ENCODE results near the gene SIX1. TPM values are rescaled to one million over a fixed set of nuclear protein-coding genes. Genes with fewer than 3 reads are reported as not detected.

SIX1 gene
- total RNA-seq, 2 donors from 2014 or later: not detected

DNA sequence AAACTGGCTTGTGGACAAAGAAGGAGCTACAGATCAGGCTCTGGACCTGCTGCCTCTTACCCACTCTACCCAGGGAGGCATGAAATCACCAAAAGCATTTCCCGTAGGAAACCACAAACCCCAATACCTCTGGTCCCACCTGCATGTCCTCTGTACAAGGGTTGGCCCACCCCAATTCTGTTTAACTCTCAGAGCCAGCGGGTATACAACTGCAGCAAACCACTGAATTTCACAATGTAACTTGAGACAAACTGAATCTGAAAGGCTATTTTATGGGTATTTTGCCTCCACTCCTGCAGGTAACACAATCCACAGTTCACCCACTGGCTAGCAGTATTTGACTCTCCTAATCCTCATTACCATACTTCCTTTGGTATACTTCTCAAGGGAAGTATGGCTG, 16.5 kb downstream of the SIX1 start:
- H3K36me3 Mint-ChIP-seq: no peaks in the 10 kb centered on the region
- no peak for DNase-seq (ENCODE audit: low spot score in 2 of 2)
- peak in 1 of 2 donors; percentile 37 for ATAC-seq
- H3K9me3 Mint-ChIP-seq: no peaks in the 10 kb centered on the region
- no peak overlapping the region for H3K27ac Mint-ChIP-seq

DNA sequence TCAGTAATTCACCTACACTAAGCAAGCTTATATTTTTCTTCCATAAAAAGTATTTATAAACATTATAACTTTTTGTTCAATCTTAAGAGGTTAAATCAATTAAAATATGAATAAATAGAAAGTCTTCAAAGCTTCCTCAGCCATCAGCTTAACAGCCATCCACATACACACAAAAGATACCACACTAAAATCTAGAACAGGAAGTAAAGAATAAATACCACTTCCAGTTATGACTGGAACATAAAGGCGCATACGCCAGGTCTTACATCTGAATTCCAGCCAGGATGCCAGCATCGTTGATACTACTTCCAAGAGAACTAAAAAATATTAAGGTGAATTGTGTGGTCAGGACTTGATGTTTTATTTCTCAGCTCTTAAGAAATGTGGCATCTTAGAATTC, 17.0 kb downstream of the SIX1 start:
- no peak for ATAC-seq
- Mint-ChIP-seq H3K9me3 (no peaks in the 10 kb centered on the region), H3K36me3 (no peaks in the 10 kb centered on the region), H3K27ac (no peak overlapping the region)
- DNase-seq (ENCODE audit: low spot score in 2 of 2): no peak

DNA sequence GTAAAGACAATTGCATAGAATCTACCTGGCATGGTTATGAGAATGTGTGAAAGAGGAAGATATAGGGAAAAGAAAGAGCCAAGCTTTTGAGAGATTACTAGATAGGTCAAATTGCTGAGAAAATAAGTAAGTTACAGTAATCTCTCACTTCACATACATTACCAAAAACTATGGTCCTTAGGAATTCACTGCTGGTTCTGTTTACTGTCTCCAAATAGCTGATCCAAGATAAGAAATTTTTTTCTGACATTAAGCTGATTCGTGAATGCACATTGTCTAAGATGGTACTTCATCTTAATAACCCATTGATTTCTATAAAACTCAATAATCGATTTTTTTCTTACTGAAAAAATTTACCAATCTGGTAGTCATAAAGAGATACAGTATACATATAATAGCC, 17.4 kb downstream of the SIX1 start:
- no peak overlapping the region for H3K27ac Mint-ChIP-seq
- no peaks in the 10 kb centered on the region for H3K9me3 Mint-ChIP-seq
- no peaks in the 10 kb centered on the region for H3K36me3 Mint-ChIP-seq
- ATAC-seq: no peak
- DNase-seq (ENCODE audit: low spot score in 2 of 2): no peak

DNA sequence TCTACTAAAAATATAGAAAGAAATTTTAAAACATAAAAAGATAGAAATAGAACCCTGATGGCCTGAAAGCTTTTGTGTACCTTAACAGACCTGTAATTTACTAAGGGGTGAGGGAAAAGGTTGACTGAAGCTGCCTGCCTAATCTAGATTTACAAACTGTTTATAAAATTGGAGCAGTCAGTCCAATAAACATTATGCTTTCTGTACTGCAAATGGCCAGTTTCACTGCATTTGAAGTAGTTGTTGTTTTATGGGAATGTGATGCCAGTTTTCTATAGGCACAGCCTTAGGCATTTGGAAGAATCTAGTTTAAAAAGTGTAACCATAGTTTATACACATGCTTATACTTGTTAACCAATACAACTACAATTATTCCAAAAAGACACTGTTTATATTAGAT, 19.1 kb downstream of the SIX1 start:
- Mint-ChIP-seq H3K36me3 (no peaks in the 10 kb centered on the region), H3K9me3 (no peaks in the 10 kb centered on the region), H3K27ac (no peak overlapping the region)
- DNase-seq (ENCODE audit: low spot score in 2 of 2) (no peak), ATAC-seq (no peak)

DNA sequence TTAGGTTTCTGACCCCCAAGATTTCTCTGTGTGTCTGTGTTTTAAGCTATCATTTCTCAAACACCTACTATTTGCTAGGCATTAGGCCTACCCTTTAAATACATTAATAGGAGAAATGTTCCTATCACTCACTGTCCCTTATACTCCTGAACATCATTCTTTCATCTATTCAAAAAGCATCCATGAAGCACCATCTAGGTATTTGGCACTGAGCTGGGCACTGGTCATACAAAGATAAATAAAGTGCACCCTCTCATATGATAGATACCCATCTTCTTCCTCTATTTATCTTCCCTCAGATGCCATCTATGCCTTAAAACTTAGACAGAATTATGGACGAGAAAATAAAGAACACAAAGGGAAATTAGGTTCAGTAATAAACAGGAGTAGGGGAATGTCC, 20.4 kb downstream of the SIX1 start:
- ATAC-seq (no peak), DNase-seq (ENCODE audit: low spot score in 2 of 2) (no peak)
- Mint-ChIP-seq H3K9me3 (no peaks in the 10 kb centered on the region), H3K36me3 (no peaks in the 10 kb centered on the region), H3K27ac (no peak overlapping the region)

DNA sequence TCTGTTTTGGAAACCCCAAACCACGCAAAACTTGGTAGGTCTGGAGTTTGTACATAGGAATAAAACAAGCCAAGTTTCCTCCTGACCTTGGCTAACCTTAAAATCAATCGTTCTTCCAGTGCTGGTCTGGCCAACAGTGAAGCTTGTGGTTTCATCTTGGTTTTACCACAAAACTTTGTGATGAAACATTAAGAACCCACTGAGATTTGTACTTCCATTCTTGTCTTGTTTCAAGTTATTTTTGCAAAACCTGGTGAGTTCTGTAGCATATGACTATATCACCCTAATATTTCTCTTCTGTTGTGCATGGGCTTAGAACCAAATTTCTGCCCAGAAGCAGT, 26.4 kb downstream of the SIX1 start:
- no peak overlapping the region for H3K27ac Mint-ChIP-seq
- ATAC-seq: no peak
- DNase-seq (ENCODE audit: low spot score in 2 of 2): no peak

DNA sequence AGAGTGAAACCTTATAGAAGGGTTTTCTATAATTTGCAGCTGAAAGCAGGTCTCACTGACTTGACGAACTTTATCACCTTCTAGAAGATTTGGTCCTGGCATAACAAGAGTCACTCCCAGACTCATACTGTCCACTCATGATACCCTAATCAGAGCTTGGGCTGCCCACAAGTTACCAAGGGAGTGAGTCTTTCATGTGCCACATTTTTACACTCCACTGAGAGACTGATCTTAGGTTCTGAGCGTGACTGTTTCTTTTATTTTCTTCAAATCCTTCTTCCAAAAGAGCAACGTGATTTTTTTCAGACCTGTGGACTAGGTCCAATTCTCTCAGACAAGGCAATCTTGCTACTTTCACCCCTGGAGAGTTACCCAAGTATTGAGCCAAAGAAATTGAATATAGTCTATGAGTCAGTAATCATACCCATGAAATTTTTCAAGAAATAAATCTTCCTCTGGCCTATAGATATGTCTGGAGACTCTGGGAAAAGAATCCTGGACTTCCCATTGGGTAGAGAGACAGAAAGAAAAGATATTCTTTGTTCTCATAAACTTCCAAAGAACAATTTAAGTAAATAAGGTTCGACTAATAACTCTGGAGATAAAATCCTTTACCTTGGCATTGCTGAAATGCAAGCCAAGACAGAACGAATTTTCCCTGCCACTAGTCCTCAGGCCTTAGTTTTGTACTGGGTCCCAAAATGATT, 26.9 kb downstream of the SIX1 start:
- no peak for ATAC-seq
- H3K9me3 Mint-ChIP-seq: no peaks in the 10 kb centered on the region
- H3K27ac Mint-ChIP-seq: no peak overlapping the region
- DNase-seq (ENCODE audit: low spot score in 2 of 2): no peak
- no peaks in the 10 kb centered on the region for H3K36me3 Mint-ChIP-seq

More for the DNA sequence above, 26.4 kb downstream of the SIX1 start:
- H3K36me3 Mint-ChIP-seq: no peaks in the 10 kb centered on the region
- no peaks in the 10 kb centered on the region for H3K9me3 Mint-ChIP-seq

DNA sequence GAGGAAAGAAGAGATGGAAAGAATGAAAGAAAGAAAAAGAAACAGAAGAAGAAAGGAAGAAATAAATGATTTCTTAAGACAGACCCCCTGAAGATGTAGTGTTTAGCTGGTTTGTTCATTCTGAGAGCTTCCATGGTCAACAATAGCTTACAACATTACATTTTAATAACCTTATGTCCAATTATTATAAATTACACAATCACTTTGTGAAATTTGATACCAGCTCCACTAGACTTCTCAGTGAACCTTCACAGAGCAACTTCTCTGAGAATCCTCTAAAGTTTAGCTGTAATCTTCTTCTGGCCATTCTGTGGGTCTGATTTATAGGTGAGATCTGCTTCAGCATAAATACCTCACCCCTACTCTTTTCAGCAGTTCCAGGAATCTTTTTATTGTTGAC, 27.9 kb downstream of the SIX1 start:
- Mint-ChIP-seq H3K27ac (no peak overlapping the region), H3K9me3 (no peaks in the 10 kb centered on the region), H3K36me3 (no peaks in the 10 kb centered on the region)
- no peak for ATAC-seq
- DNase-seq (ENCODE audit: low spot score in 2 of 2): no peak

DNA sequence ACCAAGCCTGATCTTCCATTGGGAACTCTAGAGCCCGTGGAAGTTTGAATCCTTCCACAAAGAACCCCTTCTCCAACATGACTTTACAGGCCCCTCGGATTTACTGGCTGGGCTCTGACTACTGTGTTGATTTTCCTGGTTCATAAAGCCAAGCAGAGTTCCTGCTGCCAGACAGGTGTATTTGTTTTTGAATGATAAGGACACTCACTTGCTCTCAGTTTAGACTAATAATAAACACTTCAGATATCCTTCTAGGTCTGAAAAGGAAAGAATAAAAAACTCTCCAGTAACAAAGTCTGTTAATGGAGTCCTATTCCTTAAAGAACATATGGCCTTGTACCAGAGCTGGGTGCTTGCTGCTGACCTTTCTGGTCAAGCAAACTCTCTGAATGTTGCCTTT, 31.0 kb downstream of the SIX1 start:
- Mint-ChIP-seq H3K36me3 (no peaks in the 10 kb centered on the region), H3K9me3 (no peaks in the 10 kb centered on the region), H3K27ac (no peak overlapping the region)
- no peak for DNase-seq (ENCODE audit: low spot score in 2 of 2)
- no peak for ATAC-seq

DNA sequence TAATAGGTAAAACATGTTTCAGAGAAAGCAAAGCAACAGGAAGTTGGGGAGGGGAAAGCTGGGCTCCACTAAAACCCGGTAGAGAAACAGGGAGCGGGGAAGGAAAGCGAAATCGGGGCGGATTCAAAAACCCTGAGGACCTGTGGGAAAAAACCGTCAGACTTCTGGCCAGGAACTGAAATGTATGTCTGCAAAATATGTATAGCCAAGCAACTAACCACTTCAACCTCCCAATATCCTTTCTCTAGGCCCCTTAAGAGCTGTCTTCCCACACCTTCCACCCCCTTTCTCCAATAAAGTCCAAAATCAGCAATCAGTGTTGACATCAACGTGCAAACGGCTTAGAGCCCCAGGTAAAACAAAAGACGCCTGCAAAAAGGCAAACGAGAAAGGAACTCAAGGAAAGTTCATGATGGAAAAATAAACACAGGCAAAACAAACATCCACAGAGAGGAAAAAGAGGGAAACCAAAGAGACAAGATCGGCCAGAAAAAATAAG, 32.8 kb downstream of the SIX1 start:
- no peaks in the 10 kb centered on the region for H3K36me3 Mint-ChIP-seq
- no peak for ATAC-seq

DNA sequence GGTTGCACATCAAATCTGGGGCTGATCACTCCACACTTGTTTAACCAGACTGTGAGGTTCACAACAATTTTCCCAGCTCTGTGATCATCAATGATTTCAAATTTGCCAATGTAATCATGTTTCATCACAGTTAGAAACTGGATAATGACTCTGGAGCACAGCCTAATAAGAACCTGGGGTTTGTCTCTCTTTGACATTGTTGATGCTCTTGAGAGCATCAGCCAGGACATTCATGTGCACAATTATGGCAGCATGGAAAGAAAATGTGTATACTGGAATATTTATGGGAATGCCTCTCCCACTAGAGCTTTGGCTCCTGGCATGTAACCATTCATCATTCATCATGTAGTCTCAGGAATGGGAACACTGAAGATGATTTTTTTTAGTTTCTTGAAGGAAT, 47.0 kb downstream of the SIX1 start:
- DNase-seq (ENCODE audit: low spot score in 2 of 2) (no peak), ATAC-seq (no peak)
- Mint-ChIP-seq H3K27ac (no peak overlapping the region), H3K36me3 (no peaks in the 10 kb centered on the region), H3K9me3 (no peaks in the 10 kb centered on the region)

More for the DNA sequence above, 32.8 kb downstream of the SIX1 start:
- Mint-ChIP-seq H3K27ac (no peak overlapping the region), H3K9me3 (no peaks in the 10 kb centered on the region)
- no peak for DNase-seq (ENCODE audit: low spot score in 2 of 2)

DNA sequence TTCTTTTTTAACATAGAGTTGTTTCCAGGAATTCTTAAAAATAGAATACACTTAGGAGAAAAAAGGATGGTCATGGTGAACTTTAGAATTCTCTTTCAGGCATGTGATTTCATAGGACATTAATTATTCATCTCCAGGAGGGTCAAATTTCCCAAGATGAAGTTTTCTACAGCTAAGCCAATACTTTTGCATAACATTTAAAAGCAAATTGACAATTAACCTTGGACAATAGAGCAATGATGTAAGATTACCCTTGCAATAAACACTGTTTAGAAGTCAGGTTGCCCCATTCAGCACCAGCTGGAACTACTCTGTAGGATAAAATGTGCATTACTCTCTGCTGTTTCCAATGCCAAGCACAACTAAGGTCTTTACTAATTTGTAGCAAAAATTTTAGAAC, 49.5 kb downstream of the SIX1 start:
- ATAC-seq (no peak), DNase-seq (ENCODE audit: low spot score in 2 of 2) (no peak)
- Mint-ChIP-seq H3K9me3 (no peaks in the 10 kb centered on the region), H3K27ac (no peak overlapping the region), H3K36me3 (no peaks in the 10 kb centered on the region)

DNA sequence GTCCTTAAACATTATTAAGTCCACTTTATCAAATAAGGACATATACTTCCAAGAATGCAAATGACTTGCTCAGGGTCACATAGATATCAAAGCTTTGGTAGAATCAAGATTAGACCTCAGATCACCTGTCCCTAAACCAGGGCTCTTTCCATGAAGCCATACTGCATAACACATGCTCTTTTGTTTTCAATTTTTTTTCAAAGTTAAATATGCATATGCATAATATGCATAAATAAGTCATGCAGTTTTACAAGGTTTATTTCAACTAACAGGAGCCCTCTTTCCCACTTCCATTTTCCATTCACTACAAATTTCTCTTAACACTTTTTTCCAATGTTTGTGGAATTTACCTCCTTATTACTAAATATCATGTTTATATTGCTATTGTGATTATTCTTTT, 53.1 kb downstream of the SIX1 start:
- Mint-ChIP-seq H3K36me3 (no peaks in the 10 kb centered on the region), H3K27ac (no peak overlapping the region), H3K9me3 (no peaks in the 10 kb centered on the region)
- ATAC-seq: no peak
- no peak for DNase-seq (ENCODE audit: low spot score in 2 of 2)

DNA sequence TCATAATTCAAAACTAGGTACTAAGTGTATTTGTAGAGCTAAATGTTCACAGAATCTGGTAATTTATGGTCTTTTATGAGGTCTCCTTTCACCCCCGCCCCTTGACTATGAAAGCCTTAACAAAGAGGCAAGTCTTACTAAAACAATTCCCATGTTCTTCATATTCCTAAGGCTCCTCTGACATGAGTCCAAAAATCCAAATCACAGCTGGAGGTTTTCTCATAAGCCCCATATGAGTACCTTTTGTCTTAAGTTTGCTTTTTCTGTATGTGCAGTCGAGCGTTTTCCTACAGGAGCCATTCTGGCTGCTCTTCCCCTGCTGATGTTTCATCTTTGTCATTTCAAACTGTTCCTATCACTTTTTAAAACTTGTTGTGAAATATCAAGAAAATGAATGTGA, 55.2 kb downstream of the SIX1 start:
- H3K27ac Mint-ChIP-seq: no peak overlapping the region
- H3K36me3 Mint-ChIP-seq: no peaks in the 10 kb centered on the region
- no peak for DNase-seq (ENCODE audit: low spot score in 2 of 2)
- H3K9me3 Mint-ChIP-seq: no peaks in the 10 kb centered on the region
- no peak for ATAC-seq

Other genes with a start within 250 kb of the SIX1 start
- not detected for gene C14orf39, start 163.4 kb downstream of the SIX1 start, total RNA-seq
- gene SIX6, start 140.3 kb downstream of the SIX1 start, total RNA-seq: not detected
- under 1 TPM in 1 of 2 donors, not detected in 1; 0.21 TPM for gene SIX4, start 74.9 kb upstream of the SIX1 start, total RNA-seq
- gene MNAT1, start 85.3 kb upstream of the SIX1 start, total RNA-seq: 10 to 100 TPM; 11.8 to 38.0 TPM

Measured in activated naive CD4-positive, alpha-beta T cell treated with anti-CD3 and anti-CD28 coated beads, Interleukin-2, amount 50 U/mL, for 72 hours (primary cell).